HG02840 (cell line): ENCODE results near the gene P4HTM.

Source experiments
- ATAC-seq: cut with Tn5 transposase; IDR thresholded peaks from one replicate; pipeline ENCODE4 v1.9.1; 2021; ENCODE audit warnings: mild to moderate bottlenecking, moderate library complexity, moderate number of reproducible peaks; ENCODE audit not compliant: unreplicated experiment, low FRiP score

P4HTM gene

GRCh38 chr3:48982686-48983085, 7.4 kb upstream of the P4HTM start:
- ATAC-seq: no peak

GRCh38 chr3:48983096-48983495, 6.9 kb upstream of the P4HTM start:
- ATAC-seq: no peak

GRCh38 chr3:48984663-48985062, 5.4 kb upstream of the P4HTM start:
- no peak for ATAC-seq

- no peak for ATAC-seq
Observed at GRCh38 chr3:48985831-48986376, 4.1 kb upstream of the P4HTM start.

GRCh38 chr3:48989126-48989795, 780 bp upstream of the P4HTM start:
- no peak for ATAC-seq

- ATAC-seq: no peak
Observed at GRCh38 chr3:48990636-48991469, 812 bp downstream of the P4HTM start.

- ATAC-seq: no peak
Observed at GRCh38 chr3:48991851-48992545, 2.0 kb downstream of the P4HTM start.

GRCh38 chr3:48993834-48994233, 3.8 kb downstream of the P4HTM start:
- ATAC-seq: no peak

GRCh38 chr3:48996640-48997039, 6.6 kb downstream of the P4HTM start:
- no peak for ATAC-seq

- ATAC-seq: no peak
Observed at GRCh38 chr3:48997102-48997635, 7.1 kb downstream of the P4HTM start.

GRCh38 chr3:48997714-48998637, 7.9 kb downstream of the P4HTM start:
- no peak for ATAC-seq

GRCh38 chr3:48999085-48999858, 9.2 kb downstream of the P4HTM start:
- no peak for ATAC-seq

- ATAC-seq: no peak
Observed at GRCh38 chr3:49001155-49001554, 11.1 kb downstream of the P4HTM start.

- no peak for ATAC-seq
Observed at GRCh38 chr3:49004352-49005302, 14.6 kb downstream of the P4HTM start.

- ATAC-seq: no peak
Observed at GRCh38 chr3:49005303-49005680, 15.3 kb downstream of the P4HTM start.

- no peak for ATAC-seq
Observed at GRCh38 chr3:49005998-49006397, 16.0 kb downstream of the P4HTM start.

GRCh38 chr3:49006408-49007067, 16.5 kb downstream of the P4HTM start:
- ATAC-seq: peak; percentile 6
